H7 (cell line): ENCODE data around the gene FLAD1. TPM values are rescaled to one million over a fixed set of nuclear protein-coding genes. Genes with fewer than 3 reads are reported as not detected.

Experiments
- DNase-seq: peaks from one replicate; pipeline ENCODE4 v3.0.0; 2012
- H3K27me3 ChIP-seq: 2 replicates; pipeline ENCODE4 v1.6.0; 2011; ENCODE audit warnings: mild to moderate bottlenecking, low read length; ENCODE audit not compliant: control insufficient read depth, insufficient read depth
- H3K36me3 ChIP-seq: replicated peaks from 2 replicates; pipeline ENCODE4 v1.5.1; 2011; ENCODE audit warnings: low read length; ENCODE audit not compliant: control insufficient read depth, insufficient read depth
- H3K4me3 ChIP-seq: 2 replicates; pipeline ENCODE4 v1.5.1; 2011; ENCODE audit warnings: low read depth, mild to moderate bottlenecking, control low read depth, low read length, moderate library complexity; ENCODE audit not compliant: insufficient read depth
- total RNA-seq: library from RNA; depleted of rRNA; stranded (reverse); fragments of >200 nt; shearing (Covaris generic); gene quantifications from 2 replicates; pipeline ENCODE4 v1.2.3, GENCODE V29; 2014

Gene FLAD1
- total RNA-seq, 1 experiment from 2014 or later = 177 TPM

DNA sequence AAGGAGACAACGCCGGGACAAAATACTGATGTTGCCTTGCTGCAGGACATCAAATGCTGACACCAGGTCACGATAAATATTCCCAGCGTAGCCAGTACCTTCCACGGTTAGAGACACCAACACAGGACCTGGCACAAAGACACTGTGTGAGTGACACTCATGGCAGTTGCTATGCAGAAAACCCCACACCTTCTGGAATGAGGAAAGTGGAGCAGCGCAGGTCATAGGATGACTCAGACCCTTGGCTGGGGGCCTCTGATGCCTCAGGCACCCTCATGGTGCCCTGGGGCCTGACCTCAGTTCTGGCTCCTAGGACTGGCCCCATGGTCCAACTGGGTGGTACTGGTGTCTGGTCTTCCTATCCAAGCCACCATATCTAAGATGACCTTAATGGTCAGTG, 43.4 kb downstream of the FLAD1 start:
- no peak for DNase-seq
- H3K27me3 ChIP-seq = no peaks in the 10 kb centered on the region; the same call in 1 of the 2 replicates
- H3K4me3 ChIP-seq = no peak overlapping the region
- H3K36me3 ChIP-seq = no peaks in the 10 kb centered on the region

DNA sequence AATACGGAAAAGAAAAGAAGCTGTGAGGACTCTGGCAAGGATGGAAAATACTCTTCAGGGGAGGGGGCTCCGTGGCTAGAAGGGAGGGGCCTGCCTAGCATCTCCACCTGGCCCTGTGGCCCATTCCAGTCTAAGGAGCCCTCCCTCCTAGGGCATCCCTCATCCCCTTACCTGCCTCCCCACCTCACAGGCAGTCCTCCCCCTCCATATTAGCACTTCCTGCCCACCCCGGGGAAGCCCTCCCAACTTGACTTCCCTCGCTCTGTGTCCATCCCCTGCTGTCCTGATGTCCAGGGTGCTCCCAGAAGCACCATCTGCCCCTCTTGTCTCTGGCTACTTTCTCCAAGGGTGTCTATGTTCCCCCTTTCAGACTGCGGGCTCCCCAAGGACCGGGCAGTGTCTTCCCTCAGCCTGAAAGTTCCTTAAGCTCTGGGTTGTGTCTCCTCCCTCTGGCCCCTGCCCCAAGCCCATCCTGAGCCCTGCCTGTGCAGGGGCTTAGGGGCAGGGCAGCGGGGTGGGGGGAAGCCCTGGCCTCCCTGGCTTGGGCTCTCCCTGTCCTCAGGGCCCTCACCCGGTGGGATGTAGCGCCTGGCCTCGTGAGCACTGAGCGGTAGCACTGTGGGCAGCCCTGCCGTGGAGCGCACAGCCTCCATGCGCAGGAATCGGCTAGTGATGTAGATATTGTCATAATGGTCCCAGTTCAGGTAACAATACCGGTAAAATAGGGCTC, 46.5 kb downstream of the FLAD1 start:
- H3K4me3 ChIP-seq = no peak overlapping the region
- no peak for DNase-seq
- no peaks in the 10 kb centered on the region for H3K36me3 ChIP-seq
- H3K27me3 ChIP-seq = no peaks in the 10 kb centered on the region

DNA sequence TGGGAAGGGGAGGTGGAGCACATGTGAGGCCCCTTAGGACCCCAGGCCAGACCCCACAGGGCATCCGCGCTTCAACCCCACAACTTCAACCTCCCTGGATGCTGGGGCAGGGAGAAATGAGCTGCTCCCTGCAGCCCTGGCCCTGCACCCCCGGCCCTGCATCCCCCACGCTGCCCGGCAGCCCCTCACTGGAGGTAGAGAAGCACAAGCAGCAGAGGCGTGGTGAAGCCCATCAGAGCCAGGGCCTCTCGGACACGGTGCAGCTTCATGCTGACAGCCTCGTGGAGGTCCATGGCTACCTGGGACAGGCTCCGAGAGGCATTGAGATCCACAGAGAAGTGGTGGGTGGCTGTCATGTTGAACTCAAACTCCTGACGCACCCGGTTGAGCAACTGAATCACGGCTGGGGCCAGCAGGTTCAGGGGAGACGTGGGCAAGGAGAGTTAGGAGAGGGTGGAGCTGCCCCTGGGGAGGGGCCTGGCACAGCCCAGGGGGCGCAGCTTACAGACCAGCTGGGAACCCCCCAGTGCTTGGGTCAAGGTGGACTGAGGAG, 47.2 kb downstream of the FLAD1 start:
- Histone ChIP-seq H3K4me3 (no peak overlapping the region), H3K36me3 (no peaks in the 10 kb centered on the region), H3K27me3 (no peaks in the 10 kb centered on the region)
- no peak for DNase-seq

DNA sequence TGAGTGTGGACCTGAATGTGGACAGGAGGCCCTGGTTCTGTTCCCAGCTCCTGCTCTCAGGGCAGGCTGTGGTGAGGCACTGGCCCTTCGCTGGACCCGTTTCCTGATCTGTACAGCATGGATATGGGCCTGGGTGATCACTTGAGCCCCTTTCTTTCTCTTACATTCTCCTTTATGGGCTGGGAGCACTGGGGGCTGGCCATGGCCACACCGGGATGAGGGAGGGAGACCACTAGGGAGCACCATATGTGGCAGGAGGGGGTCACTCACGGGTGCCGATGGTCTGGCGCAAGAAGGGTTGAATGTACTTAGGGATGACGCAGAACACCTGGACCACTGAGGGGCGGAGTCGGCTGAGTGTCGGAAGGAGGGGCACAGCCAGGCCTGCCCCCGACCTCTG, 47.8 kb downstream of the FLAD1 start:
- no peaks in the 10 kb centered on the region for H3K27me3 ChIP-seq
- no peaks in the 10 kb centered on the region for H3K36me3 ChIP-seq
- DNase-seq = no peak
- no peak overlapping the region for H3K4me3 ChIP-seq

- no peak for DNase-seq
- no peaks in the 10 kb centered on the region for H3K27me3 ChIP-seq
- H3K36me3 ChIP-seq = no peaks in the 10 kb centered on the region
- no peak overlapping the region for H3K4me3 ChIP-seq
These were observed 49.7 kb downstream of the FLAD1 start for GRCh38 chr1:155032886-155033285.

DNA sequence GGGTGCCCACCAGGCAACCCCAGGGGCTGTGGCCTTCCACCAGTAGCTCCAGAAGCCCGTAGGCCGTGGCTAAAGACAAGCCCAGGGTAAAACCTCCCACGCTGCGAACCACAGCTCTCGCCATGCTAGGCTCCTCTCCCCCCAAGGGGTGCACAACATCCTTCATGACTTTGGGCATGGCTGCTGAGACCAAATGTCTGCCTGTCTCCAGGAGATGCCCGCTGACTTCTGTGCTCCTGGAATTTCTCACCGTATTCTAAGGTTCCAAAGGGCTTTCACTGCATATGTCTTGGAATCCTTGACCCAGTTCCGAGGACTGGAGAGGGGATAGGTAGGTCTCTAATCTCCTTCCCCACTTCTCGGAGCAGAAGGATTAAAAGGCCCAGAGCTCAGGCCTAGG, 50.4 kb downstream of the FLAD1 start, which contains the start of the genes DCST1 and DCST2:
DCST1 (plus strand) TSS at position 301 of the 400 bp plus-strand sequence. CDS start 213 bp downstream, outside the sequence.
DCST2 (minus strand) TSS at position 258 of the 400 bp plus-strand sequence; CDS start at position 178, 80 bp downstream.
- Histone ChIP-seq H3K4me3 (no peak within 1 kb of the TSS), H3K36me3 (no peaks in the 10 kb centered on the region), H3K27me3 (peaks cover 3% of the 10 kb centered on the region; the same call in 1 of the 2 replicates)
- no peak for DNase-seq

DNA sequence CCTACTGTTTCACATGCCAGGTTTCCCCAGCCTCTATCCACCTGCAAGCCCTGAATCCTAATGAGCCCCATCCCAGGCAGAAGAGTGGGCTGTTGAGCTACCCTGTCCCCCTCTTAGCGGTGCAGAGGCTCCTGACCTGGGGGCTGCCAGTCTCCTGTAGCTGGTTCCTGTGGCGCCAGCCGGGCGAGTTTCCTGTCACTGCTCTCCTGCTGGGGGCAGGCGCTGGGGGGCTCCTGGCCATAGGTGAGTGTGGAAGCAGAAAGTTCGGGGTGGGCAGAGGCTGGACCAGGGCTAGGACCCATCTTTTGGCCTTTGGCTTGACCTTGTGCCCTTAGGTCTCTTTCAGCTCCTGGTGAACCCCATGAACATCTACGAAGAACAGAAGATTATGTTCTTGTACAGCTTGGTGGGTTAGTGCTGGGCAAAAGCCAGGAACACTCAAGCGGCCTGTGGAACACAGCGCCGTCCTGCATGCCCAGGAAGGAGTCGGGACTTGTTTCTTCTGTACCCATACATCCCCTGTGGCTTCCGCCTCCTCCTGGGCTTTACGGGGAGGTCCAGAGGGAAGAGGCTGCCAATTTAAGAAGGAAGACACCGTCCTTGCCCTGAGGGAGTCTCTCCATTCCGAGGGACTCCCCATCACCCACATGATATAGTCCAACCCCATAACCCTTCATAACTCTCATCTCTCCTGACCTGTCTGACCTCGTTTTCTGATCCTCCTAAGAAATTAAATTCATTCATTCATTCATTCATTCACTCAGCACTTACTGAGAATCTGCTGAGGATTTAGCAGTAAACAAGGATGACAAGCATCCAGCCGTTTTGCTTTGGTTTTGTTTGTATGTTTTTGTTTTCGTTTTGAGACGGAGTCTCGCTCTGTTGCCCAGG, 51.4 kb downstream of the FLAD1 start:
- H3K36me3 ChIP-seq = no peaks in the 10 kb centered on the region
- H3K4me3 ChIP-seq = no peak overlapping the region
- DNase-seq = peak; percentile 38
- peaks cover 6% of the 10 kb centered on the region for H3K27me3 ChIP-seq

DNA sequence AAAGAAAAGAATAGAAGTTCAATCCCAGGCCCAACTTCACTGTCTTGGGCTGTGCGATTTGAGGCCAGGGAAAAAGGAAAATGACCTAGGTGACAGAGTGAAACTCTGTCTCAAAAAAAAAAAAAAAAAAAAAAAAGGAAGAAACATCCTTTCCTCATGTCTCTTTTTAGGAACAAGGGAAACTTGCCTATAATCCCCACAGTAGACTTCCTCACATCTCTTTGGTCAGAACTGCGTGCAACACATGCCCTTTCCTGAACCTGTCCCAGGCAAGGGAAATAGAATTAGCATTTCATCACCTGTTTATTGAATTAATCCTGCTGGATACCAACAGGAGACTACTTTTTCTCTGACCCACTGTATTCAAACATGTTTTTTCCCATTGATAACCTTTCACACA, 52.8 kb downstream of the FLAD1 start:
- Histone ChIP-seq H3K27me3 (peaks cover 6% of the 10 kb centered on the region), H3K36me3 (no peaks in the 10 kb centered on the region), H3K4me3 (no peak overlapping the region)
- no peak for DNase-seq

GRCh38 chr1:155037043-155037442, 53.9 kb downstream of the FLAD1 start:
- H3K27me3 ChIP-seq = peaks cover 6% of the 10 kb centered on the region
- no peak overlapping the region for H3K4me3 ChIP-seq
- no peak for DNase-seq
- H3K36me3 ChIP-seq = no peaks in the 10 kb centered on the region

- H3K4me3 ChIP-seq = no peak overlapping the region
- no peaks in the 10 kb centered on the region for H3K36me3 ChIP-seq
- no peak for DNase-seq
- peaks cover 6% of the 10 kb centered on the region for H3K27me3 ChIP-seq
These were observed 54.8 kb downstream of the FLAD1 start for GRCh38 chr1:155037851-155038441.

GRCh38 chr1:155038602-155039307, 55.6 kb downstream of the FLAD1 start:
- no peaks in the 10 kb centered on the region for H3K36me3 ChIP-seq
- H3K27me3 ChIP-seq = peaks cover 9% of the 10 kb centered on the region
- H3K4me3 ChIP-seq = no peak overlapping the region
- no peak for DNase-seq

- H3K36me3 ChIP-seq = no peaks in the 10 kb centered on the region
- H3K27me3 ChIP-seq = peaks cover 9% of the 10 kb centered on the region
- no peak overlapping the region for H3K4me3 ChIP-seq
- DNase-seq = no peak
These were observed 56.1 kb downstream of the FLAD1 start for GRCh38 chr1:155039308-155039669.

DNA sequence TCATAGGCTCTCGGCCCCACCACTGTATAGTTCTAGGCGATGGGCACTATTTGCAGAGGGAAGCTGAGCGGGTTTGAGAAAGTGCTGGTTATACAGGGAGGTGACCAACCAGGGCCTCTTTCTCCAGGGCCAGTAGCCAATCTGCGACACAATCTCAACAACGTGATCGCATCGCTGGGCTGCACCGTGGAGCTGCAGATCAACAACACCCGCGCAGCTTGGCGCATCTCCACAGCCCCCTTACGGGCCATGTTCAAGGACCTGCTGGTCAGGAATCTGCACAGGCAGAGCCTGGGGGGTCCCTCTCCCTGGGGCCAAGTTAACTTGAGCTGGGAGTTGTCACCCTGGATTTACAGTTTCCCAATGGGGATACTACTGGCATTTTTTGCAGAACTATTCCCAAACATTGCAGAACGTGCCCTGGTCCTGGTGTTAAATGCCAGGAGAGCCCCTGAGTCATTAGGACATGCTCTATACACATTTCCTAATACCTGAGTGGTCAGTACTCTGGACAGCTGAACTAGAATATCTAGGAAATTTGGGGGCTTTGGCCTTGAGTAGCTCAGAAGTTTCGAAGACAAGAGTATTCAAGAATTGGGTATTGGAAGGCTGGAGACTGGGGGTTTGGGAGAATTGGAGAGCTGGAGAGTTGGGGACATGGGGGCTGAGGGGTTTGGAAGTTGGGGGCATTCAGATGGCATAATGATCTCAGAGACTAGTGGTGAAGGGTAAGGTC, 57.4 kb downstream of the FLAD1 start:
- Histone ChIP-seq H3K4me3 (no peak overlapping the region), H3K27me3 (peaks cover 9% of the 10 kb centered on the region), H3K36me3 (no peaks in the 10 kb centered on the region)
- DNase-seq = no peak
